Neural cell (in vitro differentiated cells): ENCODE results near the gene GOLGA3. TPM values are rescaled to one million over a fixed set of nuclear protein-coding genes. Genes with fewer than 3 reads are reported as not detected.

Experiments
- H2AFZ ChIP-seq: fragments of 200-600, 300-800 bp; sonication (generic), shearing (Covaris generic); 2 replicates; pipeline ENCODE4 v1.6.0; 2014; ENCODE audit warnings: low read depth, mild to moderate bottlenecking, antibody characterized with exemption, low read length, moderate library complexity
- H3F3A ChIP-seq: fragments of 200-600 bp; shearing (Covaris generic); 2 replicates; pipeline ENCODE4 v1.6.1; 2016; ENCODE audit warnings: mild to moderate bottlenecking, moderate library complexity, mixed read lengths, antibody characterized with exemption, low read length; ENCODE audit not compliant: insufficient read depth, poor library complexity, severe bottlenecking
- H3K27ac ChIP-seq: fragments of 200-600, 300-800 bp; sonication (generic), shearing (Covaris generic); 2 replicates; pipeline ENCODE4 v1.5.1; 2014; ENCODE audit warnings: mild to moderate bottlenecking, low read length, moderate library complexity
- H3K27me3 ChIP-seq: fragments of 300-800, 200-600 bp; sonication (generic), shearing (Covaris generic); 2 replicates; pipeline ENCODE4 v1.6.0; 2014; ENCODE audit warnings: mild to moderate bottlenecking, low read depth, low read length, moderate library complexity; ENCODE audit not compliant: insufficient read depth
- H3K36me3 ChIP-seq: fragments of 300-800, 200-600 bp; sonication (generic), shearing (Covaris generic); 2 replicates; pipeline ENCODE4 v1.5.1; 2014; ENCODE audit warnings: mild to moderate bottlenecking, antibody characterized with exemption, low read length, moderate library complexity; ENCODE audit not compliant: insufficient read depth
- H3K4me2 ChIP-seq: fragments of 300-800, 200-600 bp; sonication (generic), shearing (Covaris generic); 2 replicates; pipeline ENCODE4 v1.6.0; 2014; ENCODE audit warnings: mild to moderate bottlenecking, low read length
- H3K4me3 ChIP-seq: fragments of 300-800, 200-600 bp; sonication (generic), shearing (Covaris generic); 2 replicates; pipeline ENCODE4 v1.5.1; 2014; ENCODE audit warnings: mild to moderate bottlenecking, low read length, moderate library complexity
- H3K79me2 ChIP-seq: fragments of 200-600 bp; shearing (Covaris generic); replicated peaks from 2 replicates; pipeline ENCODE4 v1.6.0; 2014; ENCODE audit warnings: mild to moderate bottlenecking, low read length, moderate library complexity; ENCODE audit not compliant: insufficient read depth
- H3K9ac ChIP-seq: fragments of 300-800, 200-600 bp; sonication (generic), shearing (Covaris generic); 2 replicates; pipeline ENCODE4 v1.6.1; 2016; ENCODE audit warnings: mild to moderate bottlenecking, low read length, mixed read lengths
- H3K9me2 ChIP-seq: fragments of 200-600 bp; shearing (Covaris generic); 2 replicates; pipeline ENCODE4 v1.6.1; 2016; ENCODE audit warnings: mild to moderate bottlenecking, low read length, mixed read lengths; ENCODE audit not compliant: insufficient read depth
- H3K9me3 ChIP-seq: fragments of 200-600, 300-800 bp; sonication (generic), shearing (Covaris generic); 2 replicates; pipeline ENCODE4 v1.6.1; 2016; ENCODE audit warnings: mild to moderate bottlenecking, mixed run types, low read length, moderate library complexity, mixed read lengths
- H4K20me1 ChIP-seq: fragments of 200-600 bp; shearing (Covaris generic); 2 replicates; pipeline ENCODE4 v1.6.1; 2016; ENCODE audit warnings: mild to moderate bottlenecking, mixed run types; ENCODE audit not compliant: insufficient read depth
- EP300 ChIP-seq: fragments of 450-650 bp; conservative IDR thresholded peaks from 2 replicates; pipeline ENCODE4 v1.6.1; 2014; ENCODE audit warnings: antibody characterized with exemption, mild to moderate bottlenecking, moderate library complexity; ENCODE audit not compliant: poor library complexity, severe bottlenecking
- EZH2 ChIP-seq: fragments of 200-600, 300-800 bp; shearing (Covaris generic), sonication (generic); IDR thresholded peaks from 2 replicates; pipeline ENCODE4 v1.6.1; 2014; ENCODE audit warnings: antibody characterized with exemption, low read length, borderline replicate concordance, mild to moderate bottlenecking; ENCODE audit not compliant: insufficient read depth, poor library complexity, severe bottlenecking
- MXI1 ChIP-seq: fragments of 450-650 bp; conservative IDR thresholded peaks from 2 replicates; pipeline ENCODE4 v1.6.1; 2014; ENCODE audit warnings: antibody characterized with exemption, mild to moderate bottlenecking; ENCODE audit not compliant: poor library complexity, severe bottlenecking
- POLR2AphosphoS5 ChIP-seq: IDR thresholded peaks from 2 replicates; pipeline ENCODE4 v1.6.1; 2012
- RAD21 ChIP-seq: fragments of 450-650 bp; conservative IDR thresholded peaks from 2 replicates; pipeline ENCODE4 v1.6.1; 2014; ENCODE audit warnings: antibody characterized with exemption, mild to moderate bottlenecking, moderate library complexity
- REST ChIP-seq: IDR thresholded peaks from 2 replicates; pipeline ENCODE4 v1.6.1; 2012; ENCODE audit warnings: borderline replicate concordance
- SMC3 ChIP-seq: fragments of 450-650 bp; conservative IDR thresholded peaks from 2 replicates; pipeline ENCODE4 v1.6.1; 2014; ENCODE audit warnings: antibody characterized with exemption, mild to moderate bottlenecking, moderate library complexity; ENCODE audit not compliant: poor library complexity
- TAF1 ChIP-seq: IDR thresholded peaks from 2 replicates; pipeline ENCODE4 v1.6.1; 2012; ENCODE audit warnings: low read depth
- polyA plus RNA-seq: library from polyadenylated mRNA; depleted of rRNA; stranded (reverse); fragments of >200 nt; gene quantifications from 2 replicates; pipeline ENCODE4 v1.2.3, GENCODE V29; 2014
- TF ChIP-seq, protein P1 (sequence below): fragments of 450-650 bp; IDR thresholded peaks from 2 replicates; pipeline ENCODE4 v1.5.1; 2014; ENCODE audit warnings: antibody characterized with exemption, mild to moderate bottlenecking, moderate library complexity; ENCODE audit not compliant: poor library complexity, severe bottlenecking

The GOLGA3 gene
- polyA plus RNA-seq, 1 donor from 2014 or later = 16.7 TPM

- Histone ChIP-seq H3K9me2 (no peaks in the 10 kb centered on the region), H3K4me2 (no peak overlapping the region), H3F3A (no peaks in the 10 kb centered on the region), H2AFZ (no peak overlapping the region), H3K36me3 (peaks cover 7% of the 10 kb centered on the region), H3K27me3 (no peaks in the 10 kb centered on the region), H3K9me3 (no peaks in the 10 kb centered on the region), H4K20me1 (no peaks in the 10 kb centered on the region), H3K4me3 (no peak overlapping the region), H3K9ac (no peak overlapping the region), H3K79me2 (no peaks in the 10 kb centered on the region), H3K27ac (no peak overlapping the region)
- TF ChIP-seq EZH2 (no peak), SMC3 (no peak), POLR2AphosphoS5 (no peak), EP300 (no peak), MXI1 (no peak), REST (no peak), RAD21 (no peak), TAF1 (no peak)
- TF ChIP-seq, protein P1, sequence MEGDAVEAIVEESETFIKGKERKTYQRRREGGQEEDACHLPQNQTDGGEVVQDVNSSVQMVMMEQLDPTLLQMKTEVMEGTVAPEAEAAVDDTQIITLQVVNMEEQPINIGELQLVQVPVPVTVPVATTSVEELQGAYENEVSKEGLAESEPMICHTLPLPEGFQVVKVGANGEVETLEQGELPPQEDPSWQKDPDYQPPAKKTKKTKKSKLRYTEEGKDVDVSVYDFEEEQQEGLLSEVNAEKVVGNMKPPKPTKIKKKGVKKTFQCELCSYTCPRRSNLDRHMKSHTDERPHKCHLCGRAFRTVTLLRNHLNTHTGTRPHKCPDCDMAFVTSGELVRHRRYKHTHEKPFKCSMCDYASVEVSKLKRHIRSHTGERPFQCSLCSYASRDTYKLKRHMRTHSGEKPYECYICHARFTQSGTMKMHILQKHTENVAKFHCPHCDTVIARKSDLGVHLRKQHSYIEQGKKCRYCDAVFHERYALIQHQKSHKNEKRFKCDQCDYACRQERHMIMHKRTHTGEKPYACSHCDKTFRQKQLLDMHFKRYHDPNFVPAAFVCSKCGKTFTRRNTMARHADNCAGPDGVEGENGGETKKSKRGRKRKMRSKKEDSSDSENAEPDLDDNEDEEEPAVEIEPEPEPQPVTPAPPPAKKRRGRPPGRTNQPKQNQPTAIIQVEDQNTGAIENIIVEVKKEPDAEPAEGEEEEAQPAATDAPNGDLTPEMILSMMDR = no peak
Measured at GRCh38 chr12:132779781-132780353, 48.8 kb downstream of the GOLGA3 start.

- Histone ChIP-seq H3K27me3 (no peaks in the 10 kb centered on the region), H3K9ac (no peak overlapping the region), H2AFZ (no peak overlapping the region), H3K9me3 (no peaks in the 10 kb centered on the region), H3K79me2 (no peaks in the 10 kb centered on the region), H3K27ac (no peak overlapping the region), H3K36me3 (peaks cover 10% of the 10 kb centered on the region), H3K9me2 (no peaks in the 10 kb centered on the region), H3F3A (no peaks in the 10 kb centered on the region), H3K4me2 (no peak overlapping the region), H3K4me3 (no peak overlapping the region), H4K20me1 (no peaks in the 10 kb centered on the region)
- TF ChIP-seq RAD21 (no peak), EP300 (no peak), REST (no peak), POLR2AphosphoS5 (no peak), MXI1 (no peak), TAF1 (no peak), SMC3 (no peak), EZH2 (no peak)
- TF ChIP-seq, protein P1 = no peak
Measured at GRCh38 chr12:132777614-132778013, 51.1 kb downstream of the GOLGA3 start.
